ENCODE measurements around the gene SRP68. TPM values are rescaled to one million over a fixed set of nuclear protein-coding genes. Genes with fewer than 3 reads are reported as not detected.

The SRP68 gene
- total RNA-seq, 1 donor from 2014 or later, result 76.1 TPM

GRCh38 chr17:76053246-76054111 is 18.8 kb downstream of the SRP68 start:
- no peaks in the 10 kb centered on the region for H3K4me1 Mint-ChIP-seq
- H3K27me3 Mint-ChIP-seq, result no peaks in the 10 kb centered on the region
- TF ChIP-seq, protein P1, sequence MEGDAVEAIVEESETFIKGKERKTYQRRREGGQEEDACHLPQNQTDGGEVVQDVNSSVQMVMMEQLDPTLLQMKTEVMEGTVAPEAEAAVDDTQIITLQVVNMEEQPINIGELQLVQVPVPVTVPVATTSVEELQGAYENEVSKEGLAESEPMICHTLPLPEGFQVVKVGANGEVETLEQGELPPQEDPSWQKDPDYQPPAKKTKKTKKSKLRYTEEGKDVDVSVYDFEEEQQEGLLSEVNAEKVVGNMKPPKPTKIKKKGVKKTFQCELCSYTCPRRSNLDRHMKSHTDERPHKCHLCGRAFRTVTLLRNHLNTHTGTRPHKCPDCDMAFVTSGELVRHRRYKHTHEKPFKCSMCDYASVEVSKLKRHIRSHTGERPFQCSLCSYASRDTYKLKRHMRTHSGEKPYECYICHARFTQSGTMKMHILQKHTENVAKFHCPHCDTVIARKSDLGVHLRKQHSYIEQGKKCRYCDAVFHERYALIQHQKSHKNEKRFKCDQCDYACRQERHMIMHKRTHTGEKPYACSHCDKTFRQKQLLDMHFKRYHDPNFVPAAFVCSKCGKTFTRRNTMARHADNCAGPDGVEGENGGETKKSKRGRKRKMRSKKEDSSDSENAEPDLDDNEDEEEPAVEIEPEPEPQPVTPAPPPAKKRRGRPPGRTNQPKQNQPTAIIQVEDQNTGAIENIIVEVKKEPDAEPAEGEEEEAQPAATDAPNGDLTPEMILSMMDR (IDR thresholded peaks at IDR 0.05), result no peak
- no peak overlapping the region for H3K27ac Mint-ChIP-seq
- intact Hi-C loops (cut with micrococcal nuclease), result no loop called here
- no peak overlapping the region for H3K4me3 Mint-ChIP-seq
- CTCF ChIA-PET, result no interaction called here
- no peak for ATAC-seq (ENCODE audit: low read depth)
- no peaks in the 10 kb centered on the region for H3K9me3 Mint-ChIP-seq
- DNase-seq, result no peak
- POLR2A ChIA-PET, result no interaction called here
- H3K36me3 Mint-ChIP-seq (ENCODE audit: low read depth), result peaks cover 76% of the 10 kb centered on the region

- Mint-ChIP-seq H3K9me3 (no peaks in the 10 kb centered on the region), H3K4me3 (no peak overlapping the region), H3K27ac (no peak overlapping the region), H3K36me3 (ENCODE audit: low read depth) (peaks cover 76% of the 10 kb centered on the region), H3K4me1 (peaks cover 6% of the 10 kb centered on the region), H3K27me3 (no peaks in the 10 kb centered on the region)
- TF ChIP-seq, protein P1 (IDR thresholded peaks at IDR 0.05), result no peak
- CTCF ChIA-PET, result interaction anchor here (1.1 kb wide), 1 partner anchor 146 kb away, joined by 3 read pairs; the partner anchor contains the start of gene MRPL38
- POLR2A ChIA-PET, result no interaction called here
- intact Hi-C loops (cut with micrococcal nuclease), result no loop called here
- no peak for ATAC-seq (ENCODE audit: low read depth)
- no peak for DNase-seq
These were observed 20.8 kb downstream of the SRP68 start for GRCh38 chr17:76051561-76051960.

- ATAC-seq (ENCODE audit: low read depth) (no peak), DNase-seq (no peak)
- peaks cover 6% of the 10 kb centered on the region for H3K4me1 Mint-ChIP-seq
- H3K36me3 Mint-ChIP-seq (ENCODE audit: low read depth), result peaks cover 76% of the 10 kb centered on the region
- ChIA-PET POLR2A (no interaction called here), CTCF (interaction anchor here (1.1 kb wide), 1 partner anchor 146 kb away, joined by 3 read pairs; the partner anchor contains the start of gene MRPL38)
- TF ChIP-seq, protein P1 (IDR thresholded peaks at IDR 0.05), result no peak
- no peak overlapping the region for H3K27ac Mint-ChIP-seq
- H3K4me3 Mint-ChIP-seq, result no peak overlapping the region
- no peaks in the 10 kb centered on the region for H3K27me3 Mint-ChIP-seq
- intact Hi-C loops (cut with micrococcal nuclease), result no loop called here
- no peaks in the 10 kb centered on the region for H3K9me3 Mint-ChIP-seq
These were observed 21.5 kb downstream of the SRP68 start for GRCh38 chr17:76050538-76051467.

- ChIA-PET POLR2A (no interaction called here), CTCF (interaction anchor here (0.8 kb wide), 1 partner anchor 36 kb away, joined by 3 read pairs; no protein-coding TSS in a partner anchor)
- DNase-seq (no peak), ATAC-seq (ENCODE audit: low read depth) (no peak)
- no peak overlapping the region for H3K27ac Mint-ChIP-seq
- intact Hi-C loops (cut with micrococcal nuclease), result no loop called here
- no peak overlapping the region for H3K4me3 Mint-ChIP-seq
- no peaks in the 10 kb centered on the region for H3K9me3 Mint-ChIP-seq
- TF ChIP-seq, protein P1 (IDR thresholded peaks at IDR 0.05), result no peak
- no peaks in the 10 kb centered on the region for H3K27me3 Mint-ChIP-seq
- H3K4me1 Mint-ChIP-seq, result peaks cover 6% of the 10 kb centered on the region
- H3K36me3 Mint-ChIP-seq (ENCODE audit: low read depth), result peaks cover 78% of the 10 kb centered on the region
These were observed 22.3 kb downstream of the SRP68 start for GRCh38 chr17:76049836-76050537.

Measured in activated B cell treated with CpG ODN at 0.5 μM for 24 hours (primary cell).